ENCODE measurements around the gene GAB4. TPM values are rescaled to one million over a fixed set of nuclear protein-coding genes. Genes with fewer than 3 reads are reported as not detected.

GAB4 gene
- total RNA-seq = not detected in 2 replicates

GRCh38 chr22:17007852-17008731 lies at the start of gene GAB4:
Gene GAB4, minus strand, starts transcription at chr22:17008222. Its CDS starts 108 bp downstream, at chr22:17008114.

Other genes starting within 250 kb of the GAB4 start
- gene XKR3, start 182.8 kb downstream of the GAB4 start, total RNA-seq = not detected in 2 replicates
- 8.3 and 10.1 TPM in 2 replicates for gene IL17RA, start 76.8 kb upstream of the GAB4 start, total RNA-seq
- 0.48 and 0.65 TPM in 2 replicates for gene TMEM121B, start 113.1 kb upstream of the GAB4 start, total RNA-seq
- gene HDHD5, start 151.1 kb upstream of the GAB4 start, total RNA-seq = 39.5 and 51.0 TPM in 2 replicates
- 0.65 and 0.86 TPM in 2 replicates for gene ADA2, start 211.2 kb upstream of the GAB4 start, total RNA-seq